ENCODE measurements around the gene PLEKHA7. TPM values are rescaled to one million over a fixed set of nuclear protein-coding genes. Genes with fewer than 3 reads are reported as not detected.

Gene PLEKHA7
- polyA plus RNA-seq, 1 donor = 59.0 TPM

DNA sequence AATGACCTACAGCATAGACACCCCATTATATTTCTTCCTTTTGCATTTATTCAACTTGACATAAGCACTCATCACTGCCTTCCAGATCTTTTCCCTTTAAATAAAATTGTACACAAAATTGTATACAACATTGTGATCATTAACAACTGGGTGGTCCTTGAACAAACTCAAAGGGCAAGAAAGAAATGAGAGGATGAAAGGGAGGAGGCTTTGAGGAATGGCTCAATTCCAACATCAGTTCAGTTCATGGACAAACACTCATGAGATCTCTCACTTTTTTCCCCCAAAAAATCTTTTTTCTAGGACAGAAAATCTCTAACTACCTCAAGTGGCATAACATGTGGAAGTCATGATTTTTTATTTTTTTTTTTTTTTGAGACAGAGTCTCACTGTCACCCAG is 113.7 kb downstream of the PLEKHA7 start:
- peaks cover 56% of the 10 kb centered on the region for H3K4me1 ChIP-seq (ENCODE audit: control insufficient read depth, insufficient read depth, low read length)

GRCh38 chr11:16899708-16900303 is 114.4 kb downstream of the PLEKHA7 start:
- peak; percentile 68 to 87 for DNase-seq
- Histone ChIP-seq H3K4me1 (ENCODE audit: control insufficient read depth, insufficient read depth, low read length) (peaks cover 56% of the 10 kb centered on the region), H3K27me3 (ENCODE audit: control insufficient read depth, insufficient read depth, low read length) (no peaks in the 10 kb centered on the region), H3K27ac (ENCODE audit: low read length) (peak overlapping the region; percentile 58), H3K36me3 (ENCODE audit: control insufficient read depth, insufficient read depth, low read length) (no peaks in the 10 kb centered on the region), H3K9me3 (ENCODE audit: control insufficient read depth, low read depth, low read length) (no peaks in the 10 kb centered on the region), H3K4me3 (ENCODE audit: low read length) (no peak overlapping the region)

More for the DNA sequence above, 113.7 kb downstream of the PLEKHA7 start:
- no peaks in the 10 kb centered on the region for H3K27me3 ChIP-seq (ENCODE audit: control insufficient read depth, insufficient read depth, low read length)
- DNase-seq = no peak
- no peak overlapping the region for H3K4me3 ChIP-seq (ENCODE audit: low read length)
- H3K27ac ChIP-seq (ENCODE audit: low read length) = peak overlapping the region; percentile 58
- no peaks in the 10 kb centered on the region for H3K36me3 ChIP-seq (ENCODE audit: control insufficient read depth, insufficient read depth, low read length)
- no peaks in the 10 kb centered on the region for H3K9me3 ChIP-seq (ENCODE audit: control insufficient read depth, low read depth, low read length)

GRCh38 chr11:16898274-16898985 is 115.8 kb downstream of the PLEKHA7 start:
- no CpG with 5 or more reads among the region's 1 CpG for WGBS (ENCODE audit: insufficient coverage, low lambda C conversion rate)

DNA sequence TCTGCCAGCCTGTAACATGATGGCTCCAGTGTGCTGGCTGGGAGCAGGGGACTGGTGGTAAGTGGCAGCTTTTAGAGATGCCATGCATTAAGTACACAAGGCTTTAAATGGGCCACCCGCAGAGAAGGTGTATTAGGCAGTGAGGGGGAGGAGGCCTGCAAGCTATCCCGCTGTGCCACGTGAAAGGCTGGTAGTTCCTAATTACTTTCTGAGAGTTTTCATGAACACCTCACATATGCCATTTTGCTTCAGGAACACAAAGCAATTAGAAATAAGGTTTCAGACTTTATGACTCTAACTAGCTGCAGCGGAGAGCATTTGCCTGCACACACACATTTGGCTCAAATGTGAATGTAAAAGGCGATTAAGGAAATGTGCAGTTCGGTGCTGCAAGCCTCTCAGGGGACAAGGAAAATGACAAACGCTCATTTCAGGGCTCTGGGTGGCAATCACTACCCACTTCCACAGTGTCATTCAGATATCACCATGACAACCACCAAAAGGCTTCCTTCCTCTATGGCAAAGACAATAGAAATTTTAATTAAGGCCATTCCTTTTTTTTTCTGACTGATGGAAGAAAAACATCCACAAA is 116.6 kb downstream of the PLEKHA7 start:
- Histone ChIP-seq H3K4me1 (ENCODE audit: control insufficient read depth, insufficient read depth, low read length) (peaks cover 41% of the 10 kb centered on the region), H3K4me3 (ENCODE audit: low read length) (no peak overlapping the region), H3K9me3 (ENCODE audit: control insufficient read depth, low read depth, low read length) (no peaks in the 10 kb centered on the region), H3K27me3 (ENCODE audit: control insufficient read depth, insufficient read depth, low read length) (no peaks in the 10 kb centered on the region), H3K27ac (ENCODE audit: low read length) (no peak overlapping the region), H3K36me3 (ENCODE audit: control insufficient read depth, insufficient read depth, low read length) (no peaks in the 10 kb centered on the region)
- DNase-seq = no peak
- no CpG with 5 or more reads among the region's 7 CpGs for WGBS (ENCODE audit: insufficient coverage, low lambda C conversion rate)

More at GRCh38 chr11:16898274-16898985, 115.8 kb downstream of the PLEKHA7 start:
- H3K4me3 ChIP-seq (ENCODE audit: low read length) = no peak overlapping the region
- H3K9me3 ChIP-seq (ENCODE audit: control insufficient read depth, low read depth, low read length) = no peaks in the 10 kb centered on the region
- H3K27ac ChIP-seq (ENCODE audit: low read length) = peak overlapping the region; percentile 31
- peaks cover 49% of the 10 kb centered on the region for H3K4me1 ChIP-seq (ENCODE audit: control insufficient read depth, insufficient read depth, low read length)
- DNase-seq = peak in 1 of 2 donors; percentile 61
- H3K36me3 ChIP-seq (ENCODE audit: control insufficient read depth, insufficient read depth, low read length) = no peaks in the 10 kb centered on the region
- no peaks in the 10 kb centered on the region for H3K27me3 ChIP-seq (ENCODE audit: control insufficient read depth, insufficient read depth, low read length)

DNA sequence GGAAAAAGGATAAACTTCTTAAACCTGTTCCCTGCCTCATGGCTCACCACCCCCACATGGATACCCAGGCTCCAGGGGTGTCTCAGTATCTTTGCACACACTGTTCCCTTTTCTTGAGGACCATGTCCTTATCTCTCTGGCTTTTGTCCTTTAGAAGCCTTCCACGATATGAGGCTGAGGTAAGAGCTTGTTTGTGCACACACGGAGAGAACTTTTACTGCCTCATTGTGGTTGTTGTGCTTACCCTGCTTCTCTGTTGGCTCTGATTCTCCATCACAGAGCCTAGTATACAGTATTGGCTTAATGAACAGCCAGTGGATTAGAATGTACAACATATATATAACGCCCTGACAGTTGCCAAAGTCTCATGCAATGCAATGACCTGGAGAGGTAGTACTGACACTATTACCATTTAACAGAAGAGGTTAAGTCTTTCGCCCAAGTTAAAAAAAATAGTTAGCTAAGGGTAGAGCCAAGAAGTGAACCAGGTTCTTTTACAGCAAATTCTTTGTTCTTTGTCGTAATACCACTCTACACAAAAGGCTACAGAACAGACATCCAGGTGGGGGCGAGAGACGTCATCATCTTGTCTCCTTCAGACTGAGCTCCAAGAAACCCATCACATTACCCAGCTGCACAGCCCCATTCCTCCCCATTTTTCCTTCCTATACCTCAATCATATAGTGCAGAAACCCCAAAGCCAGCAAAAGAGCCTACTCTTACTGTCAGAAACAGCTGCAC is 117.3 kb downstream of the PLEKHA7 start:
- no peak overlapping the region for H3K27ac ChIP-seq (ENCODE audit: low read length)
- H3K27me3 ChIP-seq (ENCODE audit: control insufficient read depth, insufficient read depth, low read length) = no peaks in the 10 kb centered on the region
- H3K9me3 ChIP-seq (ENCODE audit: control insufficient read depth, low read depth, low read length) = no peaks in the 10 kb centered on the region
- WGBS (ENCODE audit: insufficient coverage, low lambda C conversion rate) = no CpG with 5 or more reads among the region's 7 CpGs
- no peaks in the 10 kb centered on the region for H3K36me3 ChIP-seq (ENCODE audit: control insufficient read depth, insufficient read depth, low read length)
- peaks cover 35% of the 10 kb centered on the region for H3K4me1 ChIP-seq (ENCODE audit: control insufficient read depth, insufficient read depth, low read length)
- DNase-seq = peak in 1 of 2 donors; percentile 62
- no peak overlapping the region for H3K4me3 ChIP-seq (ENCODE audit: low read length)

DNA sequence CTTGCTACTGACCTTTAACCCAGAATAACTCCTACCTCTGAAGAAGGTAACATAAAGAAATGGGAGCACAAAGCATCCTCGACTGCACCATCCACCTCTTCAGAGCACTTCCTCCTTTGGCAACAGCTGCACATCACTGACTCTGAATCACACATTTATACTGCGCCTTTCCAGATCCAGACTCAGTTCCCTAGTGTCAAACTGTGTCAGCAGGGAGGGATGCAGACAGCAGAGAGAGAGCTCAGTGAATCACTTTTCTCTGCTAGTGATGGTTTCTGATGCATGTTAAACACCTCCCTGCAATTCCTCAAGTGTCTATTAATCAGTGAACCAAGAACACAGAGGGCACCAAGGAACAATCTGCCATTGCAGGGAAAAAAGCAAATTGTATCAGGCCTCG is 118.9 kb downstream of the PLEKHA7 start:
- no peak for DNase-seq
- Histone ChIP-seq H3K4me3 (ENCODE audit: low read length) (no peak overlapping the region), H3K27me3 (ENCODE audit: control insufficient read depth, insufficient read depth, low read length) (no peaks in the 10 kb centered on the region), H3K27ac (ENCODE audit: low read length) (no peak overlapping the region), H3K9me3 (ENCODE audit: control insufficient read depth, low read depth, low read length) (no peaks in the 10 kb centered on the region), H3K4me1 (ENCODE audit: control insufficient read depth, insufficient read depth, low read length) (peaks cover 33% of the 10 kb centered on the region), H3K36me3 (ENCODE audit: control insufficient read depth, insufficient read depth, low read length) (no peaks in the 10 kb centered on the region)
- WGBS (ENCODE audit: insufficient coverage, low lambda C conversion rate) = 100% methylated on average over 1 of the region's 3 CpGs

GRCh38 chr11:16893456-16894066 is 120.7 kb downstream of the PLEKHA7 start:
- no peak for DNase-seq
- Histone ChIP-seq H3K4me1 (ENCODE audit: control insufficient read depth, insufficient read depth, low read length) (peaks cover 19% of the 10 kb centered on the region), H3K9me3 (ENCODE audit: control insufficient read depth, low read depth, low read length) (peaks cover 2% of the 10 kb centered on the region), H3K27ac (ENCODE audit: low read length) (no peak overlapping the region), H3K27me3 (ENCODE audit: control insufficient read depth, insufficient read depth, low read length) (no peaks in the 10 kb centered on the region), H3K4me3 (ENCODE audit: low read length) (no peak overlapping the region), H3K36me3 (ENCODE audit: control insufficient read depth, insufficient read depth, low read length) (no peaks in the 10 kb centered on the region)
- no CpG with 5 or more reads among the region's 4 CpGs for WGBS (ENCODE audit: insufficient coverage, low lambda C conversion rate)

GRCh38 chr11:16891964-16892363 is 122.2 kb downstream of the PLEKHA7 start:
- H3K27me3 ChIP-seq (ENCODE audit: control insufficient read depth, insufficient read depth, low read length) = no peaks in the 10 kb centered on the region
- H3K9me3 ChIP-seq (ENCODE audit: control insufficient read depth, low read depth, low read length) = peaks cover 14% of the 10 kb centered on the region
- peaks cover 6% of the 10 kb centered on the region for H3K4me1 ChIP-seq (ENCODE audit: control insufficient read depth, insufficient read depth, low read length)
- H3K4me3 ChIP-seq (ENCODE audit: low read length) = no peak overlapping the region
- H3K27ac ChIP-seq (ENCODE audit: low read length) = peak overlapping the region; percentile 16
- no peaks in the 10 kb centered on the region for H3K36me3 ChIP-seq (ENCODE audit: control insufficient read depth, insufficient read depth, low read length)
- WGBS (ENCODE audit: insufficient coverage, low lambda C conversion rate) = no CpG with 5 or more reads among the region's 1 CpG
- peak in 1 of 2 donors; percentile 38 for DNase-seq

GRCh38 chr11:16891165-16891564 is 123.0 kb downstream of the PLEKHA7 start:
- Histone ChIP-seq H3K36me3 (ENCODE audit: control insufficient read depth, insufficient read depth, low read length) (no peaks in the 10 kb centered on the region), H3K27ac (ENCODE audit: low read length) (no peak overlapping the region), H3K4me1 (ENCODE audit: control insufficient read depth, insufficient read depth, low read length) (no peaks in the 10 kb centered on the region), H3K9me3 (ENCODE audit: control insufficient read depth, low read depth, low read length) (peaks cover 15% of the 10 kb centered on the region), H3K27me3 (ENCODE audit: control insufficient read depth, insufficient read depth, low read length) (no peaks in the 10 kb centered on the region), H3K4me3 (ENCODE audit: low read length) (no peak overlapping the region)
- no peak for DNase-seq
- WGBS (ENCODE audit: insufficient coverage, low lambda C conversion rate) = no CpG with 5 or more reads among the region's 2 CpGs

- no CpG with 5 or more reads among the region's 1 CpG for WGBS (ENCODE audit: insufficient coverage, low lambda C conversion rate)
- no peaks in the 10 kb centered on the region for H3K27me3 ChIP-seq (ENCODE audit: control insufficient read depth, insufficient read depth, low read length)
- no peak for DNase-seq
- H3K27ac ChIP-seq (ENCODE audit: low read length) = no peak overlapping the region
- H3K36me3 ChIP-seq (ENCODE audit: control insufficient read depth, insufficient read depth, low read length) = no peaks in the 10 kb centered on the region
- H3K9me3 ChIP-seq (ENCODE audit: control insufficient read depth, low read depth, low read length) = peaks cover 15% of the 10 kb centered on the region
- no peak overlapping the region for H3K4me3 ChIP-seq (ENCODE audit: low read length)
- H3K4me1 ChIP-seq (ENCODE audit: control insufficient read depth, insufficient read depth, low read length) = no peaks in the 10 kb centered on the region
Measured at GRCh38 chr11:16890442-16890841, 123.8 kb downstream of the PLEKHA7 start.

Measured in large intestine (tissue), 3 donors.